Smooth muscle cell (in vitro differentiated cells): Measurements from ENCODE around the gene ITCH. TPM values are rescaled to one million over a fixed set of nuclear protein-coding genes. Genes with fewer than 3 reads are reported as not detected.
A peak's percentile ranks its signal among the peaks of the same experiment; 100 is the strongest.
"Not testable (repeated sequence)": the region's sequence is repeated elsewhere in the genome, so short reads cannot be mapped to it uniquely, and the experiment has no call there.

ENCODE experiments used
- DNase-seq: peaks from one replicate; lab custom pipeline; 2025; ENCODE audit not compliant: unreplicated experiment; lab: John Stamatoyannopoulos, UW
- H2AFZ ChIP-seq: fragments of 200-600 bp; sonication (generic); 2 replicates; pipeline ENCODE4 v1.6.0; 2016; ENCODE audit warnings: antibody characterized with exemption, low read depth, mild to moderate bottlenecking
- H3F3A ChIP-seq: fragments of 200-600 bp; sonication (generic); 2 replicates; pipeline ENCODE4 v1.6.0; 2017; ENCODE audit warnings: antibody characterized with exemption, low read depth
- H3K27ac ChIP-seq: fragments of 200-600 bp; sonication (generic); 2 replicates; pipeline ENCODE4 v1.5.1; 2016; ENCODE audit warnings: low read depth, mild to moderate bottlenecking
- H3K27me3 ChIP-seq: fragments of 200-600 bp; sonication (generic); 2 replicates; pipeline ENCODE4 v1.6.1; 2016; ENCODE audit warnings: low read depth, mild to moderate bottlenecking
- H3K36me3 ChIP-seq: fragments of 200-600 bp; sonication (generic); 2 replicates; pipeline ENCODE4 v1.5.1; 2016; ENCODE audit warnings: low read depth
- H3K4me1 ChIP-seq: fragments of 200-600 bp; sonication (generic); 2 replicates; pipeline ENCODE4 v1.5.1; 2016; ENCODE audit warnings: low read depth
- H3K4me2 ChIP-seq: fragments of 200-600 bp; sonication (generic); 2 replicates; pipeline ENCODE4 v1.6.0; 2016; ENCODE audit warnings: mild to moderate bottlenecking
- H3K4me3 ChIP-seq: fragments of 200-600 bp; sonication (generic); 2 replicates; pipeline ENCODE4 v1.5.1; 2016; ENCODE audit warnings: mild to moderate bottlenecking
- H3K79me2 ChIP-seq: fragments of 200-600 bp; sonication (generic); 2 replicates; pipeline ENCODE4 v1.6.0; 2016; ENCODE audit warnings: low read depth, mild to moderate bottlenecking
- H3K9ac ChIP-seq: fragments of 200-600 bp; sonication (generic); 2 replicates; pipeline ENCODE4 v1.6.0; 2016; ENCODE audit warnings: low read depth
- H3K9me3 ChIP-seq: fragments of 200-600 bp; sonication (generic); replicated peaks from 2 replicates; pipeline ENCODE4 v1.5.1; 2016; ENCODE audit warnings: low read depth
- H4K20me1 ChIP-seq: fragments of 200-600 bp; sonication (generic); 2 replicates; pipeline ENCODE4 v1.6.0; 2016; ENCODE audit warnings: low read depth
- WGBS: methylation state at CpG from one replicate; pipeline ENCODE4 v1.1.7; 2016; ENCODE audit warnings: low lambda C conversion rate; 5-methylcytosine and 5-hydroxymethylcytosine counted together
- polyA plus RNA-seq: library from polyadenylated mRNA; unstranded; fragments of >200 nt; fragmentation: Nextera tagmentation; extraction: Ambion mirVana; gene quantifications from 2 replicates; pipeline ENCODE4 v1.2.1, GENCODE V29; 2016
- total RNA-seq: library from RNA; depleted of rRNA; stranded (reverse); fragments of >200 nt; gene quantifications from 2 replicates; pipeline ENCODE4 v1.2.3, GENCODE V29; 2014
- TF ChIP-seq, protein P1 (sequence below): fragments of 200-600 bp; sonication (generic); IDR thresholded peaks from 2 replicates; pipeline ENCODE4 v1.5.1; 2017; ENCODE audit warnings: borderline replicate concordance, mild to moderate bottlenecking, antibody characterized with exemption; ENCODE audit not compliant: insufficient read depth, poor library complexity, severe bottlenecking

Gene ITCH
- total and polyA plus RNA-seq, 2 experiments from 2014 or later = 21.9 to 96.7 TPM

GRCh38 chr20:34512266-34512954 is 149.3 kb downstream of the ITCH start:
- Histone ChIP-seq H3K27me3 (no peaks in the 10 kb centered on the region), H4K20me1 (peaks cover 10% of the 10 kb centered on the region), H3K9ac (no peak overlapping the region), H3K9me3 (no peaks in the 10 kb centered on the region), H3K4me3 (no peak overlapping the region), H2AFZ (no peak overlapping the region), H3K36me3 (peaks cover 10% of the 10 kb centered on the region), H3K4me1 (peaks cover 15% of the 10 kb centered on the region), H3K27ac (peak overlapping the region; percentile 48), H3K4me2 (no peak overlapping the region), H3K79me2 (peaks cover 16% of the 10 kb centered on the region), H3F3A (peaks cover 27% of the 10 kb centered on the region)
- no peak for DNase-seq
- TF ChIP-seq, protein P1, sequence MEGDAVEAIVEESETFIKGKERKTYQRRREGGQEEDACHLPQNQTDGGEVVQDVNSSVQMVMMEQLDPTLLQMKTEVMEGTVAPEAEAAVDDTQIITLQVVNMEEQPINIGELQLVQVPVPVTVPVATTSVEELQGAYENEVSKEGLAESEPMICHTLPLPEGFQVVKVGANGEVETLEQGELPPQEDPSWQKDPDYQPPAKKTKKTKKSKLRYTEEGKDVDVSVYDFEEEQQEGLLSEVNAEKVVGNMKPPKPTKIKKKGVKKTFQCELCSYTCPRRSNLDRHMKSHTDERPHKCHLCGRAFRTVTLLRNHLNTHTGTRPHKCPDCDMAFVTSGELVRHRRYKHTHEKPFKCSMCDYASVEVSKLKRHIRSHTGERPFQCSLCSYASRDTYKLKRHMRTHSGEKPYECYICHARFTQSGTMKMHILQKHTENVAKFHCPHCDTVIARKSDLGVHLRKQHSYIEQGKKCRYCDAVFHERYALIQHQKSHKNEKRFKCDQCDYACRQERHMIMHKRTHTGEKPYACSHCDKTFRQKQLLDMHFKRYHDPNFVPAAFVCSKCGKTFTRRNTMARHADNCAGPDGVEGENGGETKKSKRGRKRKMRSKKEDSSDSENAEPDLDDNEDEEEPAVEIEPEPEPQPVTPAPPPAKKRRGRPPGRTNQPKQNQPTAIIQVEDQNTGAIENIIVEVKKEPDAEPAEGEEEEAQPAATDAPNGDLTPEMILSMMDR = no peak
- 99% methylated on average over 4 of the region's 4 CpGs for WGBS

DNA sequence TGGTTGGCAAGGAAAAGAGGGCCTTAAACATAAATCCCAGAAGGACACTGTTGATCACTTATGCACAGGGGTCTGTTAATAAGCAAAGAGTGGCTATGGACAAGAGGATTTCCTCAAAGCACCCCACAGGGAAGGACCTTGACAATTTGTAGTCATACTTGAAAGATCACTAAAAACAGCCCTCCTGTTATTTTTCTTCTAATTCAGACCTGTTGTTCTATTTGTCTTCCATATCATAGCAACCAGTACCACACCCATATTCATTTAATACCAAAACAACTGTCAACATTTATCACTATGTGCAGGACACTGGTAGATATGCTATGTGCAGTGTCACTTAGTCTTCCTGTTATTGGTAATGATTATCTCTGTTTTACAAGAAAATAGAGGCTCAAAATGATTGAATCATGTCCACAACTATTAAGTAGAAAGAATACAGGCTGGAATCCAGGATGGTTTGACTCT is 149.9 kb downstream of the ITCH start:
- Histone ChIP-seq H3K27ac (peak overlapping the region; percentile 48), H3K27me3 (no peaks in the 10 kb centered on the region), H3K36me3 (peaks cover 4% of the 10 kb centered on the region), H3K4me2 (no peak overlapping the region), H2AFZ (no peak overlapping the region), H3K9ac (no peak overlapping the region), H3K4me1 (peaks cover 15% of the 10 kb centered on the region), H3K79me2 (peaks cover 18% of the 10 kb centered on the region), H3K9me3 (no peaks in the 10 kb centered on the region), H3K4me3 (no peak overlapping the region), H3F3A (peaks cover 27% of the 10 kb centered on the region), H4K20me1 (peaks cover 8% of the 10 kb centered on the region)
- TF ChIP-seq, protein P1 = no peak
- DNase-seq = no peak

- not testable (repeated sequence) for H2AFZ ChIP-seq, H3K27me3 ChIP-seq, H3K4me2 ChIP-seq, H3K4me3 ChIP-seq, H3K9me3 ChIP-seq, DNase-seq, H3K9ac ChIP-seq, H3K36me3 ChIP-seq
- Histone ChIP-seq H3K27ac (peak overlapping the region; percentile 85), H3K79me2 (peaks cover 28% of the 10 kb centered on the region), H3F3A (peaks cover 27% of the 10 kb centered on the region), H4K20me1 (peaks cover 18% of the 10 kb centered on the region), H3K4me1 (peaks cover 15% of the 10 kb centered on the region)
- WGBS = 98% methylated on average over 16 of the region's 17 CpGs
Observed at GRCh38 chr20:34514034-34514433, 151.0 kb downstream of the ITCH start.

DNA sequence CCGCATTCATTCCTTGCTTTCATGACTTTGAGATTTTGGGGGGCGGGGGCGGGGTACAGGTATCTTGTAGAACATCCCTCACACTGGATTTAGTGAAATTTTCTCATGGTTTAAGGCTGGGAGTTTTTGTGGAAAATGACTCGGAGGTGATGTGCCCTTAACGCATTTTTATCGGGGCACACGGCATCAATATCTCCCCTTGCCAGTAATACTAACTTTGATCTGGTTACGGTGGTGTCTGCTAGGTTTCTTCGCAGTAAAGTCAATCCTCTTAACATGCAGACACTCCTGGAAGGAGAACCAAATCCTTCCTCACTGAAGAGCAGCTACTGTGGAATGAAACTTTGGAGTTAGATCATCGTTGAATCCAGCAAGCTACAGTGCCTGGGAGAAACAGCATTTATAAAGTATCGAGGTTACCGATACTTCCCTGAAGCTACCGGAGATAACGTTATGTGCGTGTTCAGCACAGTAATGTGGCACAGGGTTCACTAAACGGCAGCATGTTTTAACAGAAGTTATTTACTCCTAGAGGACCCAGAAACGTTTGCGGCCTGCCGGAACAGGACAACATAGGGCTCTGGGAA is 151.9 kb downstream of the ITCH start:
- no peak for DNase-seq
- WGBS = 39% methylated on average over 19 of the region's 19 CpGs
- no peak overlapping the region for H2AFZ ChIP-seq

More for the DNA sequence above, 151.9 kb downstream of the ITCH start:
- Histone ChIP-seq H3K4me3 (peak overlapping the region; percentile 62), H3K4me1 (peaks cover 15% of the 10 kb centered on the region), H3K9me3 (no peaks in the 10 kb centered on the region), H3K27me3 (no peaks in the 10 kb centered on the region), H3K36me3 (no peaks in the 10 kb centered on the region), H4K20me1 (peaks cover 25% of the 10 kb centered on the region), H3F3A (peaks cover 24% of the 10 kb centered on the region), H3K9ac (peak overlapping the region; percentile 85), H3K27ac (peak overlapping the region; percentile 85), H3K4me2 (peak overlapping the region; percentile 94), H3K79me2 (peaks cover 35% of the 10 kb centered on the region)
- TF ChIP-seq, protein P1 = no peak
